HepG2 (cell line): Measurements from ENCODE around the gene ARHGDIG. TPM values are rescaled to one million over a fixed set of nuclear protein-coding genes. Genes with fewer than 3 reads are reported as not detected.
A peak's percentile ranks its signal among the peaks of the same experiment; 100 is the strongest.

Experiments
- ATAC-seq: fragments of 200-7000 bp; cut with Tn5 transposase; 3 replicates; pipeline ENCODE4 v1.9.1; 2020; ENCODE audit warnings: mild to moderate bottlenecking, moderate library complexity
- BruUV-seq: library from RNA; stranded (reverse); fragments of 400-500 nt; replicated peaks from 2 replicates; lab custom pipeline; 2021; lab: Mats Ljungman, UMichigan
- CTCF ChIA-PET: fragments of 300-600 bp; formaldehyde crosslinking; extraction: SDS; loops from one replicate; lab custom pipeline; 2021; ENCODE audit warnings: low total read pairs, inconsistent platforms, low intra/inter-chr PET ratio; lab: Yijun Ruan, JAX
- POLR2A ChIA-PET: fragments of 350-600 bp; sonication (Branson Sonifier 250); formaldehyde crosslinking; loops from one replicate; lab custom pipeline; 2020; ENCODE audit warnings: antibody characterized with exemption, inconsistent platforms; lab: Yijun Ruan, JAX
- DNase-seq: peaks from one replicate; pipeline ENCODE4 v3.0.0-alpha.2; 2015; ENCODE audit warnings: low spot score
- FAIRE-seq: peaks from 3 replicates; lab custom pipeline; 2011; peaks lifted over from hg19 to GRCh38; lab: Jason Lieb, UNC
- H2AFZ ChIP-seq: one replicate; pipeline ENCODE4 v1.6.1; 2011; ENCODE audit warnings: low read length, inconsistent platforms
- H3K27ac ChIP-seq: fragments of 300-600 bp; 3 replicates; pipeline ENCODE4 v1.8.0; 2011; ENCODE audit warnings: mixed run types, mild to moderate bottlenecking, mixed read lengths, low read length, inconsistent platforms; ENCODE audit not compliant: insufficient read depth; ENCODE audit errors: extremely low read length
- H3K27me3 ChIP-seq, 2 experiments: fragments of 200-600 bp in 1 of 2; 2 replicates in 1 of 2; 3 replicates in 1 of 2; pipeline versions ENCODE4 v1.6.0 to v1.8.0; 2011; ENCODE audit warnings: low read length in 2 of 2, mild to moderate bottlenecking in 2 of 2, moderate library complexity in 2 of 2, inconsistent platforms in 1 of 2; ENCODE audit not compliant: insufficient read depth in 2 of 2, control insufficient read depth in 1 of 2
- H3K36me3 ChIP-seq, 2 experiments: fragments of 200-600 bp in 1 of 2; replicated peaks in 1 of 2; 2 replicates in 1 of 2; 3 replicates in 1 of 2; pipeline versions ENCODE4 v1.5.1 to v1.8.0; 2011; ENCODE audit warnings: low read length in 2 of 2, inconsistent platforms in 1 of 2; ENCODE audit not compliant: insufficient read depth in 2 of 2, control insufficient read depth in 1 of 2
- H3K4me1 ChIP-seq: 2 replicates; pipeline ENCODE4 v1.5.1; 2012; ENCODE audit warnings: low read length, inconsistent platforms; ENCODE audit not compliant: insufficient read depth
- H3K4me2 ChIP-seq: 2 replicates; pipeline ENCODE4 v1.6.0; 2011; ENCODE audit warnings: low read depth, low read length, inconsistent platforms
- H3K4me3 ChIP-seq, 3 experiments: fragments of 200-600 bp in 1 of 3; sonication (generic), shearing (Covaris generic) in 1 of 3; replicated peaks in 1 of 3; 2 replicates each; pipeline ENCODE4 v1.5.1; 2011 to 2016; ENCODE audit warnings: low read length in 3 of 3, inconsistent platforms in 2 of 3, low read depth in 2 of 3, mild to moderate bottlenecking in 2 of 3, control low read depth in 1 of 3, mixed read lengths in 1 of 3; ENCODE audit not compliant: insufficient read depth in 1 of 3
- H3K79me2 ChIP-seq: one replicate; pipeline ENCODE4 v1.6.1; 2011; ENCODE audit warnings: low read length, inconsistent platforms; ENCODE audit not compliant: insufficient read depth
- H3K9ac ChIP-seq: 2 replicates; pipeline ENCODE4 v1.6.0; 2011; ENCODE audit warnings: mild to moderate bottlenecking, low read depth, low read length, inconsistent platforms; ENCODE audit not compliant: insufficient read depth
- H3K9me3 ChIP-seq: 2 replicates; pipeline ENCODE4 v1.5.1; 2012; ENCODE audit warnings: mild to moderate bottlenecking, low read length
- H4K20me1 ChIP-seq: 2 replicates; pipeline ENCODE4 v1.6.0; 2011; ENCODE audit warnings: inconsistent platforms, mild to moderate bottlenecking, low read length, moderate library complexity; ENCODE audit not compliant: insufficient read depth
- AGO2 ChIP-seq: fragments of 200-400 bp; formaldehyde crosslinking; optimal IDR thresholded peaks from 2 replicates; pipeline ENCODE3; 2017; ENCODE audit warnings: mild to moderate bottlenecking, low read depth, low read length, moderate library complexity
- KDM2A ChIP-seq: sonication (generic); formaldehyde crosslinking; IDR thresholded peaks from 2 replicates; pipeline ENCODE4 v1.4.0; 2020; ENCODE audit warnings: low read depth, missing genetic modification reagents, borderline replicate concordance
- ZBTB20 ChIP-seq: sonication (generic); formaldehyde crosslinking; IDR thresholded peaks from 2 replicates; pipeline ENCODE4 v1.8.1; 2023; ENCODE audit warnings: missing genetic modification reagents, low read depth, mild to moderate bottlenecking, borderline replicate concordance
- WGBS: methylation state at CpG from one replicate; pipeline ENCODE4 v1.1.6; 2017; ENCODE audit warnings: low lambda C conversion rate; 5-methylcytosine and 5-hydroxymethylcytosine counted together
- in situ Hi-C: cut with HindIII; loops from 2 replicates; pipeline ENCODE4 v1.10.0; 2017; ENCODE audit warnings: low pct_unique_long_range_greater_than_20kb; ENCODE audit not compliant: extremely low pct_ligation_motif_present
- intact Hi-C: fragments of 100-400 bp; cut with micrococcal nuclease; formaldehyde crosslinking; loops from one replicate; pipeline ENCODE4 v1.10.0; 2022; ENCODE audit not compliant: unreplicated experiment
- polyA plus RNA-seq, 8 experiments: library from polyadenylated mRNA; depleted of rRNA in 3 of 8; stranded (reverse) in 7 of 8; unstranded in 1 of 8; fragments of >200 nt; fragmentation: Illumina TruSeq in 4 of 8; extraction: Trizol in 4 of 8; gene quantifications; 2 replicates each; pipeline versions ENCODE4 v1.2.1 to v1.2.3, GENCODE V29; 2011 to 2016; ENCODE audit warnings: low read depth in 4 of 8, missing spikeins in 1 of 8, mixed read lengths in 1 of 8; ENCODE audit not compliant: insufficient read depth in 1 of 8
- total RNA-seq, 5 experiments: library from RNA; depleted of rRNA; stranded (reverse); fragments of >200 nt; fragmentation: Illumina TruSeq; extraction: Trizol; gene quantifications; 2 replicates each; pipeline ENCODE4 v1.2.3, GENCODE V29; 2016; ENCODE audit warnings: low read depth in 1 of 5
- TF ChIP-seq, protein P1 (sequence below): sonication (generic); formaldehyde crosslinking; IDR thresholded peaks from 2 replicates; pipeline ENCODE4 v1.4.0; 2020; ENCODE audit warnings: missing genetic modification reagents
- TF ChIP-seq, protein P2 (sequence below): sonication (generic); formaldehyde crosslinking; IDR thresholded peaks from 2 replicates; pipeline ENCODE4 v1.4.0; 2020; ENCODE audit warnings: missing genetic modification reagents, low read depth, mild to moderate bottlenecking, borderline replicate concordance

Gene ARHGDIG
- total and polyA plus RNA-seq, 2 of the 13 experiments (the other 11 are each of a cell fraction or from before 2014, with no cell fraction given) = 0.24 to 0.48 TPM

DNA sequence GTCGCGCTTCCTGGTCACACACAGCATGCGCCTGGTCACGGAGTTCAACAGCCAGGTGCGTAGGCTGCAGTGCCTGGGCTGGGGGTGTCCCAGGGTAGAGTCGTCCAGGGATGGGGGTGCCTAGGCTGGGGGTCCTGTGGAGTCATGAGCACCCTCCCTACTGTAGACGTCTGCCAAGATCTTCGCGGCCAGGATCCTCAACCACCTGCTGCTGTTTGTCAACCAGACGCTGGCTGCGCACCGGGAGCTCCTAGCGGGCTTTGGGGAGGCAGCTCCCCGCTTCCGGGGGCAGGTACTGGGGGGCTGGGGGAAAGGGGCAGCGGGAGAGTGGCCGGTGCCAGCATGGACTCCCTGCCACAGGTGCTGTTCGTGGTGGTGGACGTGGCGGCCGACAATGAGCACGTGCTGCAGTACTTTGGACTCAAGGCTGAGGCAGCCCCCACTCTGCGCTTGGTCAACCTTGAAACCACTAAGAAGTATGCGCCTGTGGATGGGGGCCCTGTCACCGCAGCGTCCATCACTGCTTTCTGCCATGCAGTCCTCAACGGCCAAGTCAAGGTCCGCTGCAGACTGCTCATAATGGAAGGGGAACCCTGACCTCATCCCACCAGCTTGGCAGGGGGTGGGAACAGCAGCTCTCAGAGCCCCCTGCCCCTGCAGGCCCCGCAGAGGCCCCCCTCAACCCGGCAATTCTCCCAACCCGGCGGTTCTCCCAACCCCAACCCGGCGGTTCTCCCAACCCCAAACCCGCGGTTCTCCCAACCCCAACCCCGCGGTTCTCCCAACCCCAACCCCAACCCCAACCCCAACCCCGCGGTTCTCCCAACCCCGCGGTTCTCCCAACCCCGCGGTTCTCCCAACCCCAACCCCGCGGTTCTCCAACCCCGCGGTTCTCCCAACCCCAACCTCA lies 5.0 kb downstream of the ARHGDIG start:
- Histone ChIP-seq H3K4me1 (peaks cover 6% of the 10 kb centered on the region; the same call in 1 of the 2 replicates), H3K4me3 (no peak overlapping the region), H3K36me3 (peaks cover 12 to 36% of the 10 kb centered on the region in 2 experiments; a peak in 4 of 5 replicates), H3K4me2 (no peak overlapping the region), H3K27ac (no peak overlapping the region), H3K9ac (no peak overlapping the region), H4K20me1 (no peaks in the 10 kb centered on the region), H2AFZ (no peak overlapping the region), H3K27me3 (peaks cover 4 to 25% of the 10 kb centered on the region in 2 experiments; a peak in 4 of 5 replicates)
- ATAC-seq (no peak), DNase-seq (no peak), FAIRE-seq (no peak)
- ChIA-PET POLR2A (no interaction called here), CTCF (no interaction called here)
- in situ Hi-C loops = no loop called here
- no peak for TF ChIP-seq KDM2A (CRISPR knock-in tag)
- TF ChIP-seq, protein P1, sequence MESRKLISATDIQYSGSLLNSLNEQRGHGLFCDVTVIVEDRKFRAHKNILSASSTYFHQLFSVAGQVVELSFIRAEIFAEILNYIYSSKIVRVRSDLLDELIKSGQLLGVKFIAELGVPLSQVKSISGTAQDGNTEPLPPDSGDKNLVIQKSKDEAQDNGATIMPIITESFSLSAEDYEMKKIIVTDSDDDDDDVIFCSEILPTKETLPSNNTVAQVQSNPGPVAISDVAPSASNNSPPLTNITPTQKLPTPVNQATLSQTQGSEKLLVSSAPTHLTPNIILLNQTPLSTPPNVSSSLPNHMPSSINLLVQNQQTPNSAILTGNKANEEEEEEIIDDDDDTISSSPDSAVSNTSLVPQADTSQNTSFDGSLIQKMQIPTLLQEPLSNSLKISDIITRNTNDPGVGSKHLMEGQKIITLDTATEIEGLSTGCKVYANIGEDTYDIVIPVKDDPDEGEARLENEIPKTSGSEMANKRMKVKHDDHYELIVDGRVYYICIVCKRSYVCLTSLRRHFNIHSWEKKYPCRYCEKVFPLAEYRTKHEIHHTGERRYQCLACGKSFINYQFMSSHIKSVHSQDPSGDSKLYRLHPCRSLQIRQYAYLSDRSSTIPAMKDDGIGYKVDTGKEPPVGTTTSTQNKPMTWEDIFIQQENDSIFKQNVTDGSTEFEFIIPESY (CRISPR knock-in tag) = peak; percentile 60; the same call in 1 of the 2 replicates
- TF ChIP-seq, protein P2, sequence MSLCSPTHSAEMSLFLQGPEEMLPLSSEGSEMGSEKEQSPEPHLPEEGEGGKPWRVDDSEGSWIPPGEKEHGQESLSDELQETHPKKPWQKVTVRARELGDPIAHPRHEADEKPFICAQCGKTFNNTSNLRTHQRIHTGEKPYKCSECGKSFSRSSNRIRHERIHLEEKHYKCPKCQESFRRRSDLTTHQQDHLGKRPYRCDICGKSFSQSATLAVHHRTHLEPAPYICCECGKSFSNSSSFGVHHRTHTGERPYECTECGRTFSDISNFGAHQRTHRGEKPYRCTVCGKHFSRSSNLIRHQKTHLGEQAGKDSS = no peak
- peak; percentile 11 for TF ChIP-seq AGO2
- TF ChIP-seq ZBTB20 (CRISPR knock-in tag) = no peak
- TF ChIP-seq, all 625 proteins: peak for 2
- WGBS = 92% methylated on average over 35 of the region's 48 CpGs
- BruUV-seq = no TSS peak
- Histone ChIP-seq H3K79me2 (no peaks in the 10 kb centered on the region), H3K9me3 (no peaks in the 10 kb centered on the region)
- intact Hi-C loops = loop anchor here (5.0 kb wide), 1 partner anchor 48 kb away; no protein-coding TSS in a partner anchor
